GM10248 (cell line): Measurements from ENCODE around the gene SLC38A4.

Experiments used
- CTCF ChIA-PET: fragments of 300-600 bp; sonication (Branson Sonifier 250); formaldehyde crosslinking; extraction: SDS; loops from one replicate; lab custom pipeline; 2021; ENCODE audit warnings: antibody characterized with exemption; lab: Yijun Ruan, JAX
- POLR2A ChIA-PET: fragments of 350-650 bp; sonication (Branson Sonifier 250); formaldehyde crosslinking; extraction: SDS; loops from one replicate; lab custom pipeline; 2020; ENCODE audit warnings: antibody characterized with exemption; lab: Yijun Ruan, JAX
- DNase-seq: peaks from one replicate; pipeline ENCODE4 v3.0.0; 2012; ENCODE audit errors: extremely low spot score
- TF ChIP-seq, protein P1 (sequence below): IDR thresholded peaks from 2 replicates; pipeline ENCODE4 v1.5.1; 2012; ENCODE audit warnings: mild to moderate bottlenecking, low read depth; ENCODE audit errors: extremely low read depth, missing control alignments, control extremely low read depth

Gene SLC38A4

DNA sequence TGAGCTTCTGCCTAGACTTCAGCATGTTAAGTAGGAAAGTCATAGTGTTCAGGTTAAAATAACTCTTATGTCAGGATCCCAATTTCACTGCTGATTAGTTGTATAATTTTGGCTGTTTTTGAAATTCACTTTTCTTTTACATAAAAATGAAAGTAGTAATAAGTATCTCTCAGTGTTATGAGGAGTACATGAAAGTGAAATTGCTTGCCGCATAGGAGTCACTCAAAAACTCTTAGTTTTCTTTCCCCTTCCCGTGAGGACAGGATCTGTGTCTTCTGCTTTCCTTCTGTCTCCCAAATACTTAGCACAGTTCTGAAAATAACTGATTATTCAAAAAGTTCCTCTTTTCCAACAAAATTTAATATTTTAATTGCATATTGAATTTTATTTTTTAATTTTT lies 100.5 kb downstream of the SLC38A4 start:
- TF ChIP-seq, protein P1, sequence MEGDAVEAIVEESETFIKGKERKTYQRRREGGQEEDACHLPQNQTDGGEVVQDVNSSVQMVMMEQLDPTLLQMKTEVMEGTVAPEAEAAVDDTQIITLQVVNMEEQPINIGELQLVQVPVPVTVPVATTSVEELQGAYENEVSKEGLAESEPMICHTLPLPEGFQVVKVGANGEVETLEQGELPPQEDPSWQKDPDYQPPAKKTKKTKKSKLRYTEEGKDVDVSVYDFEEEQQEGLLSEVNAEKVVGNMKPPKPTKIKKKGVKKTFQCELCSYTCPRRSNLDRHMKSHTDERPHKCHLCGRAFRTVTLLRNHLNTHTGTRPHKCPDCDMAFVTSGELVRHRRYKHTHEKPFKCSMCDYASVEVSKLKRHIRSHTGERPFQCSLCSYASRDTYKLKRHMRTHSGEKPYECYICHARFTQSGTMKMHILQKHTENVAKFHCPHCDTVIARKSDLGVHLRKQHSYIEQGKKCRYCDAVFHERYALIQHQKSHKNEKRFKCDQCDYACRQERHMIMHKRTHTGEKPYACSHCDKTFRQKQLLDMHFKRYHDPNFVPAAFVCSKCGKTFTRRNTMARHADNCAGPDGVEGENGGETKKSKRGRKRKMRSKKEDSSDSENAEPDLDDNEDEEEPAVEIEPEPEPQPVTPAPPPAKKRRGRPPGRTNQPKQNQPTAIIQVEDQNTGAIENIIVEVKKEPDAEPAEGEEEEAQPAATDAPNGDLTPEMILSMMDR = no peak
- DNase-seq = no peak
- CTCF ChIA-PET = no interaction called here
- POLR2A ChIA-PET = no interaction called here

DNA sequence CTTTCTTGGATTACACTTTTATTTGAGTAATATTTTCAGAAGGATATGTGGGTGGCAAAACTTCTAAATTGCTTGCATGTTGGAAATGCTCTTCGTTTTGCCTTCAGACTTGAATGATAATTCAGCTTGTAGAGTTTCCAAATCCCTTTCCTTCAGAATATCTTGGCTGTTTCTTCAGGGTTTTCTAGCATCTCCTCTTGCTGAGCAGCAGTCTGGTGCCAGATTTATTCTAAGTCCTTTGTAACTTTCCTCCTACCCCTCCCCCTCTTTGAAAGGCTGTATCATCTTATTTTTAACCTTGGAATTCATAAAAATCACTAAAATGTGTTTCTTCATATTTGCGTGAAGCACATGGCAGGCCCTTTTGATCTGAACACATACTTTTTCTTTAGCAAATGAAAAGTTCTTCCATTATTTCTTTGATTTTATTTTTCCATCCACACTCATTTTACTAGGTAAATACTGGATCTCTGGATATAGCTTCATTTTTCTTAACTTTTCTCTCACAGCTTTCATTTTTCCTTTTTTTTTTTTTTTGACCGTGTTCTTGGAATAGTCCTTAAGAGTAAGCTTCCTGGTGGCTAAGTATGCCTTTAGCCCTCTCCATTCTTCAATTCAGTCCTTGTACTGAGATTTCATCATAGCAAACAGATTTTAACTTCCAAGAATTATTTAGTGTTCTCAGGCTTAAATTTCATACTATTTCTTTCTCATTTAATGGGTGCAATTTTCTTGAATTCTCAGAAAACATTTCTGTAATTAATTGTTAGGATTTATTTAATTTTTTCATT lies 102.0 kb downstream of the SLC38A4 start:
- ChIA-PET CTCF (no interaction called here), POLR2A (no interaction called here)
- no peak for DNase-seq
- TF ChIP-seq, protein P1 = no peak

DNA sequence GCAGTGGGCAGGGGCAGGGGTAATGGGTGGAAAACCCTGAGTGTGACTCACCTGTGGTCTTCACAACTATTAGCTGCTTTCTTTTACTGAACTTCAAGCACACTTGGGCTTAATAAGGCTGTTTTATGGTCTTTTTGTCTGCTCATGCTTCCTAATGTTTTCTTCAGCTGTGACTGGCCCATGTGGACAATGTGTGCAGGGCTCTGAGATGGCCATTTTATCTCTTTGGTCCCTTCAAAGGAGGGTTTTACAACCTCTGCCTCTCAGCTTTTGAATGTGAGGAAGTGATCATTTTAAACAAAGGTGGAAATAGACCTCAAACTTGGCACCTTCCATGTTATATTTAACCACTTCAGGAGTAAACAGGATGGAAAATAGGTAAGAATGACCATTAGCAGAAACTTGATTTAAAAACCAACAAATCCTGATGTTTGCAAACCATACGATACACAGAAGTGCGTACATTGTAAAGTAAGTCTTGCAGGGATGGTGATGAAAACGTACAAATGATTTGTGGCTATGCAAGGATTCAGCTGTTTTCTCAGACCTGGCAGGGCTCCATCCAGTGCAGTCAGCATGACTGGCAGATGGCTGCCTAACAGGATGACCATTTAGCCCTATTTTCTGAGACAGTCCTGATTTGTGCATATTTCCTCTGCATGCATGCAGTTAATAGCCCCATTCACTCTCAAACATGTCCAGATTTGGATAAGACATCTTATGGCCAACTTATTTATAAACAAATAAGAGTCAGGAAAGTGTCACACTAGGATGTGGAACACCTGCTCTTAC lies 103.2 kb downstream of the SLC38A4 start:
- no peak for DNase-seq

DNA sequence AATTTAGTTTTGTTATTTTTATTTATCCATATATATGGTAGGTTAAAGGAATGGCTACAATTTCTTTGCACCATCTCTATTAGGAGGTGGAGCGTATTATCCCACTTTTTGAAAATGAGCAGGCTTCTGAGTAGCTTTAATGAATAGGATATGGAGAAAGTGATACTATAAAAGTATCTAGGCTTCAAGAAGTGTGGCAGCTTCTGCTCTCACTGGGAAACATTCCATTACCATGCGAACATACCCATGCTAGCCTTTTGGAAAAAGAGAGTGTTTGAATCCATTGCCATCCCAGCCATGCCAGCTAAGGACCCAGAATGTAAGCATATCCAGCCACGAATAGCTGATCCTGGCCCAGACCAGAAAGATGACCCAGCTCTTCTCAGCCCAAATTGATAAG lies 107.3 kb downstream of the SLC38A4 start:
- ChIA-PET POLR2A (no interaction called here), CTCF (no interaction called here)
- no peak for DNase-seq
- TF ChIP-seq, protein P1 = no peak

More for the DNA sequence above, 103.2 kb downstream of the SLC38A4 start:
- TF ChIP-seq, protein P1 = no peak
- POLR2A ChIA-PET = no interaction called here
- CTCF ChIA-PET = interaction anchor here (1.4 kb wide), 1 partner anchor 10 kb away, joined by 4 read pairs; no protein-coding TSS in a partner anchor

DNA sequence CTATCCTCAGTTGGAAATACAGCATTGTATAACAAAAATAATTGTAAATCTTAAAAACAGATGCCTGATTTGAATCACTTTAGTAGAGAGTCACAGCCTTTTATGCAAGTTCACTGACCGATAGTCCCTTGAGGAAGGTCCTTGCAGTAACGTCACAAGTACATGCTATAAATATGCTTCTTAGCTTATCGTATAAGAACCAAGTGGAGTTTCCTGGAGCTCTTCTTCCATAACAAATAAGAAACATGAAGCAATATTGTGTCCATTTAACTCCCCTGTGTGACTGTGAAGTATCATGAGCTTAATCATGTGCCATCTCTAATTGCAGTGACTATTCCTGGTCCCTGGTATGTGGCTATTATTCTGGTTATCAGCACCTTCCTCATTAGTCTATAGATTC lies 107.9 kb downstream of the SLC38A4 start:
- ChIA-PET POLR2A (no interaction called here), CTCF (no interaction called here)
- no peak for DNase-seq
- TF ChIP-seq, protein P1 = no peak

DNA sequence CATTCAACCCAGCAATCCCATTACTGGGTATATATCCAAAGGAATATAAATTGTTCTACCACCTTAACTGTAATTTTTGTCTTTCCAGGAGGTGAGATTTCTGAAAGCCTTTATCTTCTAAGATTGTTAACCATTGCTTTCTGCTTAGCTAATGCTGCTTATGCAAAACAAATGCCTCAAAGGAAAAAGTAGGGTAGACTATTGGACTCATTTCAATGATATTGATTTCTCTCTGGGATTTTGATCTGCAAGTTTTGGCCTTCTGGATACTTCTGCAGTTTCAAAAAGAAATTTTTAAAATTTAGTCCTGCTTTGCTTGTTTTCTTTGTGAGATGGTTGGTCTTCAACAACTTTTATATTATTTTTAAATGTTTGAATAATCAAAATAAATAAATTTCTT lies 108.6 kb downstream of the SLC38A4 start:
- ChIA-PET CTCF (no interaction called here), POLR2A (no interaction called here)
- DNase-seq = no peak
- TF ChIP-seq, protein P1 = no peak
